ENCODE results near the gene KIAA0319L. TPM values are rescaled to one million over a fixed set of nuclear protein-coding genes. Genes with fewer than 3 reads are reported as not detected.

Gene KIAA0319L
- total and polyA plus RNA-seq, 2 donors from 2014 or later, result 30.3 to 73.0 TPM

GRCh38 chr1:35573198-35574124 is 16.3 kb upstream of the KIAA0319L start, which contains the start of gene TFAP2E:
Gene TFAP2E (plus strand): TSS chr1:35573314. CDS start chr1:35573578, 264 bp downstream.
- no peaks in the 10 kb centered on the region for H3K9me3 ChIP-seq (ENCODE audit: control insufficient read depth in 2 of 3, insufficient read depth in 1 of 3, low read length in 3 of 3)
- intact Hi-C loops (cut with DNase I), result loop anchor here (5.0 kb wide), 1 partner anchor 144 kb away; the partner anchor contains the start of gene C1orf216
- H3K27me3 ChIP-seq (ENCODE audit: control insufficient read depth, insufficient read depth, low read length), result peaks cover 38% of the 10 kb centered on the region
- no peak for FAIRE-seq
- no peaks in the 10 kb centered on the region for H3K36me3 ChIP-seq (ENCODE audit: control insufficient read depth in 2 of 3, insufficient read depth in 3 of 3, low read length in 3 of 3)
- H3K9ac ChIP-seq (ENCODE audit: low read length in 3 of 3), result no peak within 1 kb of the TSS
- no peak for TF ChIP-seq CTCF (IDR thresholded peaks at IDR 0.05; ENCODE audit: borderline replicate concordance, extremely low read depth, insufficient read depth)
- H3K4me3 ChIP-seq (ENCODE audit: low read length in 3 of 3), result peak within 1 kb of the TSS; percentile 17 to 32 (median 28)
- peak in 4 of 5 donors; percentile 62 to 81 (median 70) for DNase-seq
- H3K4me1 ChIP-seq (ENCODE audit: control insufficient read depth in 2 of 3, insufficient read depth in 2 of 3, low read depth in 1 of 3, low read length in 3 of 3), result peaks cover 0 to 15% (median 0%) of the 10 kb centered on the region in 3 donors
- no peak within 1 kb of the TSS for H3K27ac ChIP-seq (ENCODE audit: low read depth in 2 of 2, low read length in 2 of 2)

GRCh38 chr1:35572296-35572695 is 15.1 kb upstream of the KIAA0319L start:
- DNase-seq (no peak), FAIRE-seq (no peak)
- Histone ChIP-seq H3K36me3 (ENCODE audit: control insufficient read depth in 2 of 3, insufficient read depth in 3 of 3, low read length in 3 of 3) (no peaks in the 10 kb centered on the region), H3K9me3 (ENCODE audit: control insufficient read depth in 2 of 3, insufficient read depth in 1 of 3, low read length in 3 of 3) (no peaks in the 10 kb centered on the region), H3K27ac (ENCODE audit: low read depth in 2 of 2, low read length in 2 of 2) (no peak overlapping the region), H3K4me3 (ENCODE audit: low read length in 3 of 3) (no peak overlapping the region), H3K4me1 (ENCODE audit: control insufficient read depth in 2 of 3, insufficient read depth in 2 of 3, low read depth in 1 of 3, low read length in 3 of 3) (peaks cover 0 to 6% (median 0%) of the 10 kb centered on the region in 3 donors), H3K9ac (ENCODE audit: low read length in 3 of 3) (no peak overlapping the region), H3K27me3 (ENCODE audit: control insufficient read depth, insufficient read depth, low read length) (peaks cover 32% of the 10 kb centered on the region)
- TF ChIP-seq CTCF (IDR thresholded peaks at IDR 0.05; ENCODE audit: borderline replicate concordance, extremely low read depth, insufficient read depth), result no peak
- intact Hi-C loops (cut with DNase I), result loop anchor here (5.0 kb wide), 1 partner anchor 145 kb away; the partner anchor contains the start of gene C1orf216

DNA sequence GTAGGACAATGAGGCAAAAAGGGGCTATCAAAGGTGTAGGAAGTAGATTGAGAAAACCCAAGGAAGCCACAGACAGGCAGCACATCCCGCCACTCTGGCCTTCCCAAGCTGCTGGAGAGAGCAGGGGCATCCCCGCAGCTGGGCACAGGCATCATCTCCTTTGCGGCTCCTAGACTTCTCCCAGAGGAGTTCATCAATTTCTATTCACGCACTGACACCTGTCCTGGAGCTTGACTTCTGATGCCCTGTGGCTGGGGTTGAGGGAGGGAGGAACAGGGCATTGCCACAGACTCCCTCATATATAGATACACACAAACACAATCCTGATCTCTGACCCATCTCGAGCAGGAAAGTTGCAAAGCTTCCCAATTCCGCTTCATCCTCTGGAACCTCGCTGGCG is 14.1 kb upstream of the KIAA0319L start:
- Histone ChIP-seq H3K27me3 (ENCODE audit: control insufficient read depth, insufficient read depth, low read length) (peaks cover 28% of the 10 kb centered on the region), H3K9me3 (ENCODE audit: control insufficient read depth in 2 of 3, insufficient read depth in 1 of 3, low read length in 3 of 3) (no peaks in the 10 kb centered on the region), H3K4me1 (ENCODE audit: control insufficient read depth in 2 of 3, insufficient read depth in 2 of 3, low read depth in 1 of 3, low read length in 3 of 3) (peaks cover 0 to 6% (median 0%) of the 10 kb centered on the region in 3 donors), H3K27ac (ENCODE audit: low read depth in 2 of 2, low read length in 2 of 2) (no peak overlapping the region), H3K4me3 (ENCODE audit: low read length in 3 of 3) (no peak overlapping the region), H3K36me3 (ENCODE audit: control insufficient read depth in 2 of 3, insufficient read depth in 3 of 3, low read length in 3 of 3) (peaks cover 0 to 3% (median 0%) of the 10 kb centered on the region in 3 donors), H3K9ac (ENCODE audit: low read length in 3 of 3) (no peak overlapping the region)
- no peak for DNase-seq
- no peak for TF ChIP-seq CTCF (IDR thresholded peaks at IDR 0.05; ENCODE audit: borderline replicate concordance, extremely low read depth, insufficient read depth)
- FAIRE-seq, result no peak
- intact Hi-C loops (cut with DNase I), result loop anchor here (5.0 kb wide), 1 partner anchor 146 kb away; the partner anchor contains the start of gene C1orf216

Measured in kidney (tissue), 14 donors.